GM12864 (cell line): ENCODE data around the gene CRYGS.
"Not testable (repeated sequence)": the region's sequence is repeated elsewhere in the genome, so short reads cannot be mapped to it uniquely, and the experiment has no call there.

Experiments used
- DNase-seq: peaks from one replicate; pipeline ENCODE4 v3.0.0-alpha.2; 2011; ENCODE audit warnings: low read depth
- H3K4me3 ChIP-seq: 2 replicates; pipeline ENCODE4 v1.5.1; 2011; ENCODE audit warnings: mild to moderate bottlenecking, low read depth, low read length, control low read depth
- CTCF ChIP-seq: IDR thresholded peaks from 2 replicates; pipeline ENCODE4 v1.5.1; 2011; ENCODE audit warnings: low read depth, mild to moderate bottlenecking, moderate library complexity, low read length, control low read depth, inconsistent platforms; ENCODE audit errors: missing control alignments

The CRYGS gene

GRCh38 chr3:186570941-186571643, 26.9 kb upstream of the CRYGS start:
- no peak for TF ChIP-seq CTCF
- no peak for DNase-seq
- peak overlapping the region; percentile 73 for H3K4me3 ChIP-seq

GRCh38 chr3:186570096-186570940, 26.1 kb upstream of the CRYGS start, which contains the start of gene DNAJB11:
Gene DNAJB11 (plus strand): TSS chr3:186570720. CDS start chr3:186570898, 178 bp downstream.
- DNase-seq: peak; percentile 100
- no peak for TF ChIP-seq CTCF
- peak within 1 kb of the TSS; percentile 81 for H3K4me3 ChIP-seq

GRCh38 chr3:186569779-186570095, 25.6 kb upstream of the CRYGS start:
- TF ChIP-seq CTCF: no peak
- DNase-seq: no peak
- peak overlapping the region; percentile 81 for H3K4me3 ChIP-seq

- DNase-seq: not testable (repeated sequence)
- H3K4me3 ChIP-seq: peak overlapping the region; percentile 81
Observed at GRCh38 chr3:186569361-186569760, 25.2 kb upstream of the CRYGS start.

GRCh38 chr3:186567072-186567921, 23.1 kb upstream of the CRYGS start, which contains the start of gene TBCCD1:
Gene TBCCD1 (minus strand): TSS chr3:186567339. CDS start chr3:186564329, 3,010 bp downstream.
- peak; percentile 73 for DNase-seq
- TF ChIP-seq CTCF: no peak
- peak within 1 kb of the TSS; percentile 77 for H3K4me3 ChIP-seq

- TF ChIP-seq CTCF: no peak
- H3K4me3 ChIP-seq: peak overlapping the region; percentile 77
- no peak for DNase-seq
Observed at GRCh38 chr3:186566772-186567071, 22.5 kb upstream of the CRYGS start.

- no peak for DNase-seq
- TF ChIP-seq CTCF: no peak
- H3K4me3 ChIP-seq: no peak overlapping the region
Observed at GRCh38 chr3:186564586-186564985, 20.4 kb upstream of the CRYGS start.
